ENCODE measurements around the gene SNAP23. TPM values are rescaled to one million over a fixed set of nuclear protein-coding genes. Genes with fewer than 3 reads are reported as not detected.

The SNAP23 gene
- total RNA-seq (2021; fragmentation: NEBNext Ultra II Directional; extraction: Animal tissue kit (Norgen Biotek cat#: 25700)) (71.3 and 72.8 TPM in 2 replicates), polyA plus RNA-seq (2011; rRNA removed) (32.2 and 58.0 TPM in 2 replicates), polyA minus RNA-seq (2011; rRNA and poly(A)+ RNA removed) (17.3 and 23.7 TPM in 2 replicates)
- polyA plus RNA-seq (2011; cell fraction: cytosol; rRNA removed), result 34.3 TPM
- polyA plus RNA-seq (2011; cell fraction: nucleus; rRNA removed), result 48.0 TPM
- 41.1 to 76.3 TPM (median 61.1 TPM) in 4 replicates for polyA plus RNA-seq (2012, experiment 1 of 2)
- polyA plus RNA-seq (2012, experiment 2 of 2), result 8.0 TPM
- 36.8 TPM for polyA plus RNA-seq (2013, experiment 1 of 2)
- 42.0 TPM for polyA plus RNA-seq (2013, experiment 2 of 2)
- polyA minus RNA-seq (2011; cell fraction: cytosol; rRNA and poly(A)+ RNA removed), result 28.9 TPM
- polyA minus RNA-seq (2011; cell fraction: nucleus; rRNA and poly(A)+ RNA removed), result 21.8 TPM
- long read RNA-seq, experiment 1, transcript SNAP23-205 (3 exons, 862 nt), result minor isoform, 12 of 72 reads
- long read RNA-seq, experiment 1, transcript SNAP23-201 (8 exons, 2,687 nt), result major isoform, 17 of 72 reads
- long read RNA-seq, experiment 1, partial matches to known transcripts, result 14 of 72 reads
- long read RNA-seq, experiment 1, other reads (novel, unspliced or antisense), result 28 of 72 reads
- long read RNA-seq, experiment 2, transcript SNAP23-201 (8 exons, 2,687 nt), result major isoform, 64 of 75 reads
- long read RNA-seq, experiment 2, partial matches to known transcripts, result 0 of 75 reads
- long read RNA-seq, experiment 2, other reads (novel, unspliced or antisense), result 5 of 75 reads

- POLR2A ChIA-PET (ENCODE audit: partially characterized antibody), result interaction anchor here (0.7 to 2.0 kb wide), 9 partner anchors 9 to 222 kb away, joined by 3 to 9 read pairs (median 4); partner anchors contain the start of genes GANC and TMEM87A
- FAIRE-seq, result no peak
- CTCF ChIA-PET (ENCODE audit: partially characterized antibody), result interaction anchor here (0.6 to 1.0 kb wide), 2 partner anchors 30 to 70 kb away, joined by 3 to 7 read pairs; no protein-coding TSS in a partner anchor
- no peak for TF ChIP-seq SP2 (IDR thresholded peaks at IDR 0.05; ENCODE audit: low read length)
- TF ChIP-seq JUND (IDR thresholded peaks at IDR 0.05; ENCODE audit: low read length), result no peak
- TF ChIP-seq EZH2 (IDR thresholded peaks at IDR 0.05; ENCODE audit: low read depth, low read length, severe bottlenecking), result no peak
- TF ChIP-seq CEBPB (IDR thresholded peaks at IDR 0.05; ENCODE audit: low read depth, low read length), result no peak
- TF ChIP-seq RBBP5 (IDR thresholded peaks at IDR 0.05; ENCODE audit: borderline replicate concordance, low read depth, low read length), result peak; percentile 41; the same call in 1 of the 2 replicates
- TF ChIP-seq ATF3 (IDR thresholded peaks at IDR 0.05; ENCODE audit: insufficient read depth, low read depth, low read length), result no peak
- no peak for TF ChIP-seq KDM1A (IDR thresholded peaks at IDR 0.05; ENCODE audit: borderline replicate concordance, low read length)
Measured at GRCh38 chr15:42495361-42496212, at the start of gene SNAP23. Gene SNAP23, plus strand, starts transcription at chr15:42495634. Its CDS starts 16,213 bp downstream, at chr15:42511847.

More at GRCh38 chr15:42495361-42496212, at the start of gene SNAP23:
- Histone ChIP-seq H4K20me1 (replicated peaks in 1 of 2; ENCODE audit: control insufficient read depth in 1 of 2, insufficient read depth in 2 of 2, low read length in 2 of 2) (peaks cover 0 to 1% of the 10 kb centered on the region in 2 experiments), H3K4ac (replicated peaks; ENCODE audit: insufficient read length, low read depth, low read length) (no peak within 1 kb of the TSS), H2BK12ac (ENCODE audit: low read depth, low read length) (no peak within 1 kb of the TSS), H3K4me3 (ENCODE audit: extremely low read depth in 1 of 4, insufficient read depth in 2 of 4, low read depth in 3 of 4, low read length in 4 of 4) (peak within 1 kb of the TSS; percentile 71 to 98 (median 88)), H3K27ac (ENCODE audit: low read depth, low read length) (peak within 1 kb of the TSS; percentile 39; the same call in 1 of the 2 replicates), H3K18ac (ENCODE audit: extremely low read depth, low read length) (peak within 1 kb of the TSS; percentile 53), H3K4me1 (replicated peaks in 1 of 4; ENCODE audit: control insufficient read depth in 3 of 4, insufficient read depth in 4 of 4, low read length in 3 of 4) (peaks cover 0 to 5% (median 1%) of the 10 kb centered on the region in 4 experiments; a peak in 4 of 7 replicates), H3K9ac (replicated peaks in 1 of 4; ENCODE audit: extremely low read depth in 1 of 4, low read depth in 3 of 4, low read length in 3 of 4) (peak within 1 kb of the TSS; percentile 66 to 89 (median 80)), H3K23me2 (ENCODE audit: low read depth, low read length) (peaks cover 7% of the 10 kb centered on the region; the same call in 1 of the 2 replicates), H3K56ac (replicated peaks; ENCODE audit: insufficient read length, low read depth, low read length) (peak within 1 kb of the TSS; percentile 87), H2AFZ (ENCODE audit: low read length) (peak within 1 kb of the TSS; percentile 54; the same call in 1 of the 2 replicates), H3K79me1 (ENCODE audit: low read depth, low read length) (no peaks in the 10 kb centered on the region), H3K79me2 (ENCODE audit: control insufficient read depth in 1 of 2, insufficient read depth in 2 of 2, low read length in 2 of 2) (peaks cover 0 to 41% of the 10 kb centered on the region in 2 experiments; a peak in 2 of 4 replicates), H4K91ac (replicated peaks; ENCODE audit: insufficient read length, low read length) (no peak within 1 kb of the TSS), H3K14ac (ENCODE audit: insufficient read length) (no peak within 1 kb of the TSS), H2BK5ac (ENCODE audit: low read depth, low read length) (peak within 1 kb of the TSS; percentile 60; the same call in 1 of the 2 replicates), H3K36me3 (ENCODE audit: control insufficient read depth in 2 of 4, insufficient read depth in 4 of 4, low read length in 3 of 4) (no peaks in the 10 kb centered on the region), H3K4me2 (ENCODE audit: insufficient read depth in 1 of 2, low read depth in 2 of 2, low read length in 2 of 2) (peak within 1 kb of the TSS; percentile 61 to 78), H2AK5ac (ENCODE audit: low read depth, low read length) (no peak within 1 kb of the TSS), H2BK15ac (ENCODE audit: low read length) (no peak within 1 kb of the TSS), H2BK120ac (replicated peaks; ENCODE audit: low read depth, low read length) (no peak within 1 kb of the TSS), H3K9me3 (ENCODE audit: insufficient read depth in 2 of 2, low read depth in 1 of 2, low read length in 1 of 2) (no peaks in the 10 kb centered on the region), H2BK20ac (ENCODE audit: low read length) (no peak within 1 kb of the TSS), H4K8ac (ENCODE audit: extremely low read depth, insufficient read depth, low read length) (peak within 1 kb of the TSS; percentile 74; the same call in 1 of the 2 replicates), H3K27me3 (replicated peaks in 1 of 4; ENCODE audit: control insufficient read depth in 3 of 4, extremely low read depth in 1 of 4, insufficient read depth in 3 of 4, low read length in 3 of 4) (no peaks in the 10 kb centered on the region), H4K5ac (ENCODE audit: insufficient read length, low read depth, low read length) (no peak within 1 kb of the TSS), H3K23ac (ENCODE audit: insufficient read length) (no peak within 1 kb of the TSS)
- peak; percentile 76 to 90 for DNase-seq (ENCODE audit: low read depth in 1 of 2, low spot score in 2 of 2)
- 4% methylated on average over 36 of the region's 43 CpGs; no CpG with 5 or more reads in 1 of the 2 experiments for WGBS, 2 experiments (ENCODE audit: extremely low coverage in 1 of 2, insufficient coverage in 1 of 2, insufficient read length in 1 of 2, insufficient replicate concordance in 2 of 2, low coverage in 1 of 2, low lambda C conversion rate in 2 of 2, missing lambda C conversion rate in 1 of 2)

Measured in H1 (cell line).